GM21786 (cell line): ENCODE data around the gene DNAH10.
"Not testable (repeated sequence)": the region's sequence is repeated elsewhere in the genome, so short reads cannot be mapped to it uniquely, and the experiment has no call there.

ENCODE experiments used
- ATAC-seq: cut with Tn5 transposase; IDR thresholded peaks from one replicate; pipeline ENCODE4 v1.9.1; 2021; ENCODE audit not compliant: unreplicated experiment

DNAH10 gene

GRCh38 chr12:123788541-123788940 is 26.4 kb downstream of the DNAH10 start:
- no peak for ATAC-seq

DNA sequence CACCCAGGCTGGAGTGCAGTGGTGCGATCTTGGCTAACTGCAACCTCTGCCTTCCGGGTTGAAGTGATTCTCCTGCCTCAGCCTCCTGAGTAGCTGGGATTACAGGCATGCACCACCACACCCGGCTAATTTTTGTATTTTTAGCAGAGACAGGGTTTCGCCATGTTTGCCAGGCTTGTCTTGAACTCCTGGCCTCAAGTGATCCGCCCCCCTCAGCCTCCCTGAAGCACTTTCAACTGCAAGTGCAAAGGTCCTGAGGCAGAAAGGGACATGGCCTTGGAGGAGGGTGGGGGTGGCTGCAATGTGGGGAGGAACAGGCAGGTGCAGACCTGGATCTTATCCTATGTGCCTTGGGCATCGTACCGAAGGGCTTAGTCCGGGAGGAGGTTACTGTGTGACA is 27.3 kb downstream of the DNAH10 start:
- ATAC-seq: not testable (repeated sequence)

DNA sequence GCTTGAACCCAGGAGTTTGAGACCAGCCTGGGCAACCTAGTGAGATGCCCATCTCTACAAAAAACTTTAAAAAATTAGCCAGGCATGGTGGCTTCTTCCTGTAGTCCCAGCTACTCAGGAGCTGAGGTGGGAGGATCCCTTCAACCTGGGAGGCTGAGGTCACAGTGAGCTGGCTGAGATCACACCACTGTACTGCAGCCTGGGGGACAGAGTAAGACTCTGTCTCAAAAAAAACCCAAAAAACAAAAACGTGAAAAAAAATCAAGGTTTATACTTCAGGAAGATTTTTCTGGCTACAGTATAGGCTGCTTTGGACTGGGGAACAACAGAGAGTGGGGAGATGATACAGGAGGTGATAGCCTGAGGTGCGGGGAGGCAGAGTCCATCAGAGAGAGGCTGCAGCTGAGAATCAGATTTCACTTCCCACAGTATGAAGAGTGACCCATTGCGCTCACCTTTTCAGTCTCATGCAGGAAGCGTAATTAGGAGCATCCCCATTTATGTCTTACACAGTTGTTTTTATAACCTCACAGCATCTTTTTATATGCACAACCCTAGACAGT is 28.9 kb downstream of the DNAH10 start:
- ATAC-seq: no peak

DNA sequence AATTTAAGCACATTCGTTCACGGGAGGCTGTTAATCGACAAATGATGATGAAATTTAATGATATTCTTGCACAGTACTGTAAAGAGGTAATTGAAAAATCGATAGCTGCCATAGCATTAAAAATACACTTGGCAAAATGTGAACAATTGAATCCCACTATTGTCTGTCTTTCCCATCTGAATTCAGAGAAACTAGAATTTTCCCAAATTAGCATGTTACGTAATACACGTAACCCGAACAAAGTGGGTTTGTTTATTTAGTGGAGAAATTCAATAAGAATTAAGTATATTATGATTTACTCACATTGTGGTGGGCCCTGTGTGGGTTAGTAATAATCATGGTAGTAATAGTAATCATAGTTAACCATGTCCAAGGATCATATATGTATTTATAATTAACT is 31.9 kb downstream of the DNAH10 start:
- ATAC-seq: no peak

- ATAC-seq: no peak
Observed at GRCh38 chr12:123798518-123798917, 36.4 kb downstream of the DNAH10 start.

GRCh38 chr12:123799227-123799626 is 37.1 kb downstream of the DNAH10 start:
- no peak for ATAC-seq

GRCh38 chr12:123801573-123802178 is 39.6 kb downstream of the DNAH10 start:
- no peak for ATAC-seq

DNA sequence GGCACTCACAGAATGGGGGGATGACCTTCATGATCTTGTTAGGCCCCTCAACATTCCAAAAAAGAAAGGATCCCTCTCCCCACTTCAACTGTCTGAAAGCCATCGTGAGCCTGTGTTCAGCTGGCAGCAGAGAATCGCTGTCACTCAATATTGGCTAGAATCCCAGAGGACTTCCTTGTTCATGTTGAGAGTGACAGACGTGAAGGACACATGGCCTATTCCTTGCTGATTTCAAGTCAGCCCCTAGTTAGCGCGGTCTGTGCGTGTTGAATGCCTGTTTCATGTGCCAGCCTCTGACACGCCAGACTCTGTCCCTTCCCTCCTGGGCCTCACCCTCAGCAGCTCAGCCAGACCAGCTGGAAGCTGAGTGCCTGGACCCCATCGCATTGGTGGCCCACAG is 43.1 kb downstream of the DNAH10 start:
- no peak for ATAC-seq

- no peak for ATAC-seq
Observed at GRCh38 chr12:123807002-123807401, 44.9 kb downstream of the DNAH10 start.

GRCh38 chr12:123807670-123808069 is 45.6 kb downstream of the DNAH10 start:
- ATAC-seq: no peak

DNA sequence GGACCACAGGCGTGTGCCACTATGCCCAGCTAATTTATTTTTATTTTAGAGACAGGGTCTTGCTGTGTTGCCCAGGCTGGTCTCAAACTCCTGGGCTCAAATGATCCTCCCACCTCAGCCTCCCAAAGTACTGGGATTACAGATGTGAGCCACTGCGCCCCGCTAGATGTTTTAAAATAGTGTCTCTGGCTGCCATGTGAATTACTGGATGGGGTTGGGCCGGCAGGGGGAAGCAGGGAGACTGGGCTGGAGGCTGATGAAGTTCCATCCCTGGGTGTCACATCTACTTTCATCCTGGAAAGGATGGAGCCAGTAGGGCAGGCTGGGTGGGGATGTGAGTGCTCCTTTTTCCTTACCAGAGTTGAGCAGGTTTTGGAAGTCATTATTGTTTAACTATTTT is 46.1 kb downstream of the DNAH10 start:
- ATAC-seq: no peak

DNA sequence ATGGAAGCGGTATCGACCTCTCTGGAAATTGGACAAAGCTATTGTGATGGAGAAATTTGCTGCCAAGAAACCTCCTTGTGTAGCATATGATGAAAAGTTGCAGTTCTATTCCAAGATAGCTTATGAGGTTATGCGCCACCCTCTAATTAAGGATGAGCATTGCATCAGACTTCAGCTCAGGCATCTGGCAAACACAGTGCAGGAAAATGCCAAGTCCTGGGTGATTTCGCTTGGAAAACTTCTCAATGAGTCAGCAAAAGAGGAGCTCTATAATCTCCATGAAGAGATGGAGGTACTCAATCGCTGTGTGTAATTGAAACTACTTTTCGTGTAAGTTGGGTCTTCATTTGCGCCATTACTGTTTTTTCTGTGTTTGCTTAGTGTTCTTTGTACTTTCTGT is 51.2 kb downstream of the DNAH10 start:
- ATAC-seq: no peak

- no peak for ATAC-seq
Observed at GRCh38 chr12:123815968-123816367, 53.9 kb downstream of the DNAH10 start.

GRCh38 chr12:123816896-123817537 is 54.9 kb downstream of the DNAH10 start:
- ATAC-seq: no peak

DNA sequence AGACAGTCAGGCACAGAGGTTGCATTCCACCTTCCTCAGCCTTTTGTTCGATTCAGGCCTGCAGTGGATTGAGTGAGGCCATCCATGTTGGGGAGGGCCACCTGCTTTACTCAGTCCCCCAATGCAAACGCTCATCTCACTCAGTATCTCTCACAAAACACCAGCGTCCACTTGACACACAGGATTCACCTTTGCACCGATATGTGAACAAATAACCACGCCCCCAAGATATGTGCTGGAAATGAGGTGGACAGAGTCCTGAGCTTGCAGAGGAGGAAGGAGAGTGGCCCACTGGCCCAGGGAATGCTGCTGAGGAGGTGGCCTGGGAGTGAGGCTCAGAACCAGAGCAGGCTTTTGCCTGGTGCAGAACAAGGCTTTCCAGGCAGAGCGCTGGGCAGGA is 60.7 kb downstream of the DNAH10 start:
- no peak for ATAC-seq

DNA sequence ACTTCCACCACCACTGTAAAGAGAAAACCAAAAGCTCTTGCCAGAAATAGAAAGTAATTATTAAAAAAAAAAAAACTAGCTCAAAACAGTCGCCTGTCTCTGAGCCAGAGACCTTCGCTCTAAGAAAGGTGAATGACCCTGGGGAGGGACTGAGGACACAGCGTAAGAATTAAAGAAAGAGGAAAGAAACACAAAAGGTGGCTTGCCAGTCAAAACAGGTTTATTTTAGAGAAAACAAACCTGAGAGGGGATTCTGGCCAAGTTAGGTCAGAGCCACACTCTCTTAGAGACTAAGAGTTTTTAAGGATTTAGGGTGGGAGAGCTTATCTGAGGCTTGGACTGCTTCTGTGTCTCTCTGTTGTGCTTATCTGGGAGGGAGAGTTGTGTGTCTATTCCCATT is 66.0 kb downstream of the DNAH10 start:
- no peak for ATAC-seq

DNA sequence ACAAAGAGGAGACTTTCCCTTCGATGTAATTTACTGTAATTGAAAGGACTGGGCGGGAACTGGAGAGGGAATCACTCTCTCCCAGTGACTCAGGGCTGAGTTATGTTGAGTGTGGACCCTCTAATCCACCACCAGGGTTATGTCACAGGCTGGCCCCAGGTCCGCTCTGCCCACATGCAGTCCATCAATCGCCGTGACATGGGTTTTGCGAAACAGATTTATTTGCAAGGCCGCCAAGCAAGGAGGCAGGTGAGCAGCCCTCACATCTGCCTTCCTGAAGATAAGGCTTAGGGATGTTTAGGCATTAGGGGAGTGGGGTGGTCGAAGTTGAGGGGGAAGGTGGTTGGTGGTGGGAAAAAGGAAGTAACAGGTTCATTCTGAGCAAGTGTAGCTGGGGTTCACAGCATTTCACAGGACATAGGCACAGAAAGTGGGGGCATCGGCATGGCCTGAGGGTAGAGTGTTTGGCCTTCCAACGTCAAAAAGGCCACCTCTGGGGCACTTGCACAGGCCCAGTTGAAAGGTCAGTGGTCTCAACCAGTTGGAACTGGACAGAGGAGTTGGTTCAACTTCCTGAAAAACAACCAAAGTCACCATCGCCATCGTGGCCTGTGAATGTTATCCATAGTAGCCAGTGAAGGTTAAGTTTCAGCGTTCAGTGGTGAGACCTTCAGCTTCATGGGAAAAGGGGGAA is 66.9 kb downstream of the DNAH10 start:
- no peak for ATAC-seq

GRCh38 chr12:123829561-123829960 is 67.5 kb downstream of the DNAH10 start:
- no peak for ATAC-seq

GRCh38 chr12:123830675-123831074 is 68.6 kb downstream of the DNAH10 start:
- ATAC-seq: no peak

GRCh38 chr12:123832052-123832451 is 70.0 kb downstream of the DNAH10 start:
- no peak for ATAC-seq

DNA sequence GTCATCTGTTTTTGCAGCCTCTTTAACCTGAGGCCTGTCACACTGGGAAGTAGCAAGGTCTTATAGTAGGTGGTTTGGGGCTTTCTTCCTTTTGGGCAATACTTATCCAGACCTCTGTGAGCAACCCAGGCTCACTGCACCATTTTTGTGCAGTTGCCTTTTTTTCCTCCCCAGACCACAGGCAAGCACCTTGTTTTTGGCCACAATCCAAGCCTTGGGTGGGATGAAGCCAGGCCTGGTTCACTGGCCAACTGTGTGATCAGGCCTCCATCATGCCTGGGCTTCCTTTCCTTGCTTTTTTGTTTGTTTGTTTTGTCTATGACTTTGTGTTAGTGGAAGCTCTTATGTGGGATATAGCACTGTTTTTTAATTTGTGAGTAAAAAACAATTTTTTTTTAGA is 71.7 kb downstream of the DNAH10 start:
- no peak for ATAC-seq

GRCh38 chr12:123834845-123835244 is 72.7 kb downstream of the DNAH10 start:
- ATAC-seq: no peak
